ENCODE data around the gene NKAIN2.

The NKAIN2 gene

DNA sequence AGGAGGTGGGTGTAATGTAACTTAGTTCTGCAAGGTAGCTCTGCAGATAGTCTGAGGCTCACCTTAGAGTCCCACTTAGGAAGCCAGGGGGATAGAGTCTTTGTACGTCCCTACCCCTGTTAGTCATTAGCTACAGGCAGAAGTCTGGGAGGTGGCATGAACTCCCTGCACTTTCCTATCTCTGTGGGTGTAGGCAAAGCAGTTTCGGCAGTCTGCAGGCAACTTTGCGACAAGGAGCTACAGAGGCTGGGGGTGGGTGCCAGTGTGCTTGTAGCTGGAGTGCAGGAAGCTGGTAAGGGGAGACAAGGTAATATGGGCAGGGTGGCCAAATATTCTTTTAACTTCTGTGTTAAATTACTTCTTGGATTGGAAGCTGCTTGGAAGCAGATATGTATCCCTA, 45.7 kb downstream of the NKAIN2 start:
- peaks cover 7% of the 10 kb centered on the region for H3K9me3 ChIP-seq (ENCODE audit: control insufficient read depth, low read length)
- H3K4me1 ChIP-seq (ENCODE audit: control insufficient read depth, insufficient read depth, low read length), result no peaks in the 10 kb centered on the region
- no peak overlapping the region for H3K9ac ChIP-seq (ENCODE audit: low read length)
- no peaks in the 10 kb centered on the region for H3K27me3 ChIP-seq (replicated peaks; ENCODE audit: control insufficient read depth, insufficient read depth, low read length)
- H3K4me3 ChIP-seq (ENCODE audit: low read length), result no peak overlapping the region
- no peak for DNase-seq (ENCODE audit: low read depth)
- no peaks in the 10 kb centered on the region for H3K36me3 ChIP-seq (ENCODE audit: control insufficient read depth, insufficient read depth, low read length, severe bottlenecking)

DNA sequence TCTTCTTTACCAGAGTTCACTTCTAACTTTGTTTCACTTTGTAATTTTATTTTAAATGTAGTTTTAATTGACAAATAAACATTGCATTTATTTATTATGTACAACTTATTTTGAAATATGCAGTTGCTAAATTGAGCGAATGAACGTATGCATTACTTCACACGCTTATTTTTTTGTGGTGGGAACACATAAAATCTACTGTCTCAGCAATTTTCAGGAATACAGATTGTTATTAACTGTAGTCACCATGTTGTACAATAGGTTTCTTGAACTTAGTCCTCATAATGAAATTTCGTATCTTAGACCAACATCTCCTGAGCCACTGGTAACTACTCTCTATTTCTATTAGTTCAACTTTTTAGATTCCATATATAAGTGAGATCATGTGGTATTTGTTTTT, 46.9 kb downstream of the NKAIN2 start:
- Histone ChIP-seq H3K9ac (ENCODE audit: low read length) (no peak overlapping the region), H3K9me3 (ENCODE audit: control insufficient read depth, low read length) (peaks cover 7% of the 10 kb centered on the region), H3K4me3 (ENCODE audit: low read length) (no peak overlapping the region), H3K36me3 (ENCODE audit: control insufficient read depth, insufficient read depth, low read length, severe bottlenecking) (no peaks in the 10 kb centered on the region), H3K4me1 (ENCODE audit: control insufficient read depth, insufficient read depth, low read length) (no peaks in the 10 kb centered on the region), H3K27me3 (replicated peaks; ENCODE audit: control insufficient read depth, insufficient read depth, low read length) (no peaks in the 10 kb centered on the region)
- DNase-seq (ENCODE audit: low read depth), result no peak

DNA sequence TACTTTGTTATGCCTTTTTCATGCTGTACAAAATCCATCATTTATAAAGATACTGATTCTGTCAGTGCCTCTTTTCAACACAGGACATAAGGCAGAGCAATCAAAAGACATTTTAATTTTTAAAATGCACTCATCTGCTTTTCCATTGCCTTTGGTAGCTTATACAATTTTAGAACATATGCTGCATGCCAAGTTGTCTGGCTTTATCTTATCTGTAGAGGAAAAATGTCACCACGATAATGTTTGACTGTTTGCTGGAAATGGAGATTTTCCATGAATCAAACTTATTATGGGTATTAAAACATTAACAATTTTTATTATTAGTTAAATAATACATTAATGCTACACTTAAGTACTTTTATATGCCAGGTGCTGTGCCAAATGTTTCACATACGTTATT, 50.5 kb downstream of the NKAIN2 start:
- Histone ChIP-seq H3K36me3 (ENCODE audit: control insufficient read depth, insufficient read depth, low read length, severe bottlenecking) (no peaks in the 10 kb centered on the region), H3K4me1 (ENCODE audit: control insufficient read depth, insufficient read depth, low read length) (no peaks in the 10 kb centered on the region), H3K9ac (ENCODE audit: low read length) (no peak overlapping the region), H3K9me3 (ENCODE audit: control insufficient read depth, low read length) (no peaks in the 10 kb centered on the region), H3K4me3 (ENCODE audit: low read length) (no peak overlapping the region), H3K27me3 (replicated peaks; ENCODE audit: control insufficient read depth, insufficient read depth, low read length) (no peaks in the 10 kb centered on the region)
- no peak for DNase-seq (ENCODE audit: low read depth)

DNA sequence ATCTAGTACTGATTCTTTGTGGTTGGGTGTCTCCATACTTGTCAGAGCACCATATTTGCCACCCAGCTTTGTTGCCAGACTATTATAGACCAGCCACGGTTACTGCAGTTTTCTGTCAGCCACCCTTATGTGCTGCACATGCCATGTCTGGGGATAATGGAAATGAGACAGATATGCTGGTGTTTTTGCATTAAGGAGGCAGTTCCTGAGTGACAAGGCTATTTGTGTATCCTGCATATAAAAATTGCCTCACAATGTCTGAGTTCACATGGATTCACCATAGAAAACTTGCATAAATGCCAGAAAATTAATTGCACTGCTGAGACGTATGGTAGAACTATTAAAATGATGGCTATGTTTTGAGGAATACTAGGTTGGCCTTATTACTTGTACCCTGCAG, 51.8 kb downstream of the NKAIN2 start:
- Histone ChIP-seq H3K4me1 (ENCODE audit: control insufficient read depth, insufficient read depth, low read length) (no peaks in the 10 kb centered on the region), H3K4me3 (ENCODE audit: low read length) (no peak overlapping the region), H3K9ac (ENCODE audit: low read length) (no peak overlapping the region), H3K36me3 (ENCODE audit: control insufficient read depth, insufficient read depth, low read length, severe bottlenecking) (no peaks in the 10 kb centered on the region), H3K9me3 (ENCODE audit: control insufficient read depth, low read length) (no peaks in the 10 kb centered on the region), H3K27me3 (replicated peaks; ENCODE audit: control insufficient read depth, insufficient read depth, low read length) (no peaks in the 10 kb centered on the region)
- no peak for DNase-seq (ENCODE audit: low read depth)

DNA sequence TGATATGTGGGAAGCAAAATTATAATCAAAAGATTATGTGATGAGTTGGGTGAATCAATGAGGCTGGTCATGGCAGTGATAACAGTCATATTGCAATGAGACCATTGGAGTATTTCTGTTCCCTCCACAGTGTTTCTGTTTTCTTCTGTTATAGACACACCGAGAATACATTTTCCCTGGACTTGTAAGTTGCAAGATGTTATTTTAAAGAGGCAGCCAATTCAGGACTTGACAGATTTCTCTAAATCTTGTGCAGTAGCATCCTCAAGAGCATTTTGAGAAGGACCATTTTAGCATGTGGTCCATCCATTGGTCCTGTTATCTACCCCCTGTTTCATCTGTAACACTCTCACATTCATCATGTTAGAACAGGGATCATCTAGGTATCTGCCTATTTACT, 55.6 kb downstream of the NKAIN2 start:
- no peaks in the 10 kb centered on the region for H3K4me1 ChIP-seq (ENCODE audit: control insufficient read depth, insufficient read depth, low read length)
- H3K4me3 ChIP-seq (ENCODE audit: low read length), result no peak overlapping the region
- no peaks in the 10 kb centered on the region for H3K36me3 ChIP-seq (ENCODE audit: control insufficient read depth, insufficient read depth, low read length, severe bottlenecking)
- H3K9me3 ChIP-seq (ENCODE audit: control insufficient read depth, low read length), result no peaks in the 10 kb centered on the region
- H3K9ac ChIP-seq (ENCODE audit: low read length), result no peak overlapping the region
- DNase-seq (ENCODE audit: low read depth), result no peak
- H3K27me3 ChIP-seq (replicated peaks; ENCODE audit: control insufficient read depth, insufficient read depth, low read length), result no peaks in the 10 kb centered on the region

DNA sequence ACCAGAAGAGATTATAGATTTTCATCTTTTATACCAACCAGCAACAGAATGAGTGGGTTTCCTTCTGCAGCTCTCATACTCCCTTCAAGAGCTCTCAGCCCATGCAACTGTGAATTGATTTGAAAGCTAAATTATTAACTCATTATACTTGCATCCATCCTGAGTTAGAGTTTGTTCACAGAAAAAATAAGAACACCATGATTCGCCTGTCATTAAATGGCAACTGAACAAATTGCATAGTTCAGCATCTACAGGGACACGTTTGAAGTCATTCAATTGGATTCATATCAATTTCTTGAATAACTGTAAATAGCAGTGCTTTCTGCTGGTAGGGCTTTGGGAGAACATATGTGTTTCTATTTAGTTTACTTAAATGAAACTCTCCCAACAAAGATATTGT, 65.7 kb downstream of the NKAIN2 start:
- Histone ChIP-seq H3K4me3 (ENCODE audit: low read length) (no peak overlapping the region), H3K36me3 (ENCODE audit: control insufficient read depth, insufficient read depth, low read length, severe bottlenecking) (no peaks in the 10 kb centered on the region), H3K4me1 (ENCODE audit: control insufficient read depth, insufficient read depth, low read length) (no peaks in the 10 kb centered on the region), H3K27me3 (replicated peaks; ENCODE audit: control insufficient read depth, insufficient read depth, low read length) (no peaks in the 10 kb centered on the region), H3K9ac (ENCODE audit: low read length) (no peak overlapping the region), H3K9me3 (ENCODE audit: control insufficient read depth, low read length) (peaks cover 2% of the 10 kb centered on the region)
- DNase-seq (ENCODE audit: low read depth), result no peak

DNA sequence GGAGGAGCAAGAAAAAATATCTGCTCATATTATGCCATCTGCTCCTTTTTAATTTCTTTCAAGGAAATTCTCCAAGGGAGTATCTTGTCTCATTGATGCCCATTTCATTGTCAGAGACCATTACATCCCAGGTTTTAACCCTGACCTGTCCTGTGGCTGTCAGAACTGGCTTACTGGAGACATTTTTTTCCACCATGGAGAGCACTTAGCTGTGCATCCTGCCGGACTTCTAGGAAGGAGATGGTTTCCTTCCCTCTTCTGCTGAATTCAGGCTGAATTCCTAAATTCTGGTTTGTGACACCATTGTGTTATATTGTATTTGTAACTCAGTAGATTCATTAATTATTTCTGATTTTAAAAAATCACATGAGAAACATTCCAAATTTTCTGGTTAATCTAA, 70.3 kb downstream of the NKAIN2 start:
- Histone ChIP-seq H3K4me1 (ENCODE audit: control insufficient read depth, insufficient read depth, low read length) (no peaks in the 10 kb centered on the region), H3K4me3 (ENCODE audit: low read length) (no peak overlapping the region), H3K36me3 (ENCODE audit: control insufficient read depth, insufficient read depth, low read length, severe bottlenecking) (no peaks in the 10 kb centered on the region), H3K9ac (ENCODE audit: low read length) (no peak overlapping the region), H3K9me3 (ENCODE audit: control insufficient read depth, low read length) (peaks cover 2% of the 10 kb centered on the region), H3K27me3 (replicated peaks; ENCODE audit: control insufficient read depth, insufficient read depth, low read length) (no peaks in the 10 kb centered on the region)
- no peak for DNase-seq (ENCODE audit: low read depth)

DNA sequence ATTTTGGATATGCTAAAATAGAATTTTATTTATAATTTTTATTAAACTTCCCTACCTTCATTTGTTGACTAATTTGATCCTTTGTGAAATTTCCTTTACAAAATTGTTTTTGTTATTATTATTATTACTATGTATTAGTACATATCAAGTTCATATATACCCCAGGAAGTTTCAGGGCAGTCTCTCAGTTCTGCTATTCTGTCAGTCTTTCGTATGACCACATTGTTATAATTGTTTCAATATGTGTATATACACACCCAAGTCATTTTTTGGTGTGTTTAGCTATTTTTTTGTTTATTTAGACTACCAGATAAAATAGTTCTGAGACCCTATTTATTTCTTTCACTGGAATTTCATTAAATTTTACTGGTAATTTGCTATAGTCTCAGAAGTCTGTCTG, 72.1 kb downstream of the NKAIN2 start:
- DNase-seq (ENCODE audit: low read depth), result no peak
- H3K9me3 ChIP-seq (ENCODE audit: control insufficient read depth, low read length), result peaks cover 2% of the 10 kb centered on the region
- no peak overlapping the region for H3K4me3 ChIP-seq (ENCODE audit: low read length)
- no peaks in the 10 kb centered on the region for H3K36me3 ChIP-seq (ENCODE audit: control insufficient read depth, insufficient read depth, low read length, severe bottlenecking)
- H3K27me3 ChIP-seq (replicated peaks; ENCODE audit: control insufficient read depth, insufficient read depth, low read length), result no peaks in the 10 kb centered on the region
- no peak overlapping the region for H3K9ac ChIP-seq (ENCODE audit: low read length)
- H3K4me1 ChIP-seq (ENCODE audit: control insufficient read depth, insufficient read depth, low read length), result no peaks in the 10 kb centered on the region

DNA sequence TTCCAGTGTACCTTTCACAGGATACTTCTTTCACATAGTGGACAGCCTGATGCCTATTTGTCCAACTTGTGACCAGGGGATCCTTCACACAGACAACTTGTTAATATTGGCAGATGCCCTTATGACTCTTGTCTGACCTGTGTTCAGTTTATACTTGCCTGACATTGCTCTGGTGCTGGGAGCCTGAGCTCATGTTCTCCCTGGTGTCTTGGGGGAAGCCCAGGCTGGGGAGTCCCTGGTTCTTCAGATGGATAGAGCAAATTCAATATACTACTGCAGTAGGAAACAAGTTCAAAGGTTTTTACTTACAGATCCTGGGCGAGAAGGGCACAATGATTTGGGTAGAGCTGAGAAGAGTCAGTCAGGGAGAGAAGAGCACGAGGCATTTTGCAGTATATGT, 76.1 kb downstream of the NKAIN2 start:
- Histone ChIP-seq H3K4me3 (ENCODE audit: low read length) (no peak overlapping the region), H3K4me1 (ENCODE audit: control insufficient read depth, insufficient read depth, low read length) (no peaks in the 10 kb centered on the region)

DNA sequence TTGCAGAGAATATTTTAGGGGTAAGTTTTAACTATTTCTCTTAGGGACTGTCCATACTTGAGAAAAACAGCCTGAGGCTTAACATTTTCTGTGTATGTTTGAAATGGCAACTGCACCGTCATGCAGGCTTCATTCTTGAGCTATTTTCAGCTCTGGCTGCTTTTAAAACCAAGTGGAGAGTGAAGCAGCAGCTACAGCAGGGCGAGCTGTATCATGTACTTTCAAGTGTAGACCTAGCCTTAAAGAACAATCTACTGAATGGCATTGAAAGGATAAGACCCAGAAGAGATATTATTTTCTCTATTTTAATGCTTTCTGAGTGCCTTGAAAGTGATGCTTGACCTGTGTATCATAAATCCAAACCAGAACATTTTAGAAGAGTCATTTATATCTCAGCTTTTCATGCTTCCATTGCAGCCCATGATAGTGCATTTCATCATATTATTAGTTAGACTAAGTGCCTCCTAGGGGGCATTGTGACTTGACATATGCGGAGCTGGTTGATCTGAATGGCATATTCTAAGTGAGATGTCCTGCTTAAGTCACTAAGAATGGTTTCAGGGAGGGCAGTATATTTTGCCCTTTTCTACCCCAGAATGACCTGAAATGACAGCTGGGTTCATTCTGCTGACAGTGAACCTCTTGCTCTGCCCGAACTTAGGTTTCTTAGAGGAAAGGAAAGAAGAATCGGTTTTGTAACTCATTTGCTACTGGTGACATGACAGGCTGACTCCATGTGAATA, 85.3 kb downstream of the NKAIN2 start:
- H3K9me3 ChIP-seq (ENCODE audit: control insufficient read depth, low read length), result no peaks in the 10 kb centered on the region
- no peak overlapping the region for H3K4me3 ChIP-seq (ENCODE audit: low read length)
- no peak for DNase-seq (ENCODE audit: low read depth)
- no peaks in the 10 kb centered on the region for H3K27me3 ChIP-seq (replicated peaks; ENCODE audit: control insufficient read depth, insufficient read depth, low read length)
- H3K36me3 ChIP-seq (ENCODE audit: control insufficient read depth, insufficient read depth, low read length, severe bottlenecking), result no peaks in the 10 kb centered on the region
- no peaks in the 10 kb centered on the region for H3K4me1 ChIP-seq (ENCODE audit: control insufficient read depth, insufficient read depth, low read length)
- no peak overlapping the region for H3K9ac ChIP-seq (ENCODE audit: low read length)

More for the DNA sequence above, 76.1 kb downstream of the NKAIN2 start:
- Histone ChIP-seq H3K9ac (ENCODE audit: low read length) (no peak overlapping the region), H3K27me3 (replicated peaks; ENCODE audit: control insufficient read depth, insufficient read depth, low read length) (no peaks in the 10 kb centered on the region), H3K9me3 (ENCODE audit: control insufficient read depth, low read length) (no peaks in the 10 kb centered on the region), H3K36me3 (ENCODE audit: control insufficient read depth, insufficient read depth, low read length, severe bottlenecking) (no peaks in the 10 kb centered on the region)
- no peak for DNase-seq (ENCODE audit: low read depth)

DNA sequence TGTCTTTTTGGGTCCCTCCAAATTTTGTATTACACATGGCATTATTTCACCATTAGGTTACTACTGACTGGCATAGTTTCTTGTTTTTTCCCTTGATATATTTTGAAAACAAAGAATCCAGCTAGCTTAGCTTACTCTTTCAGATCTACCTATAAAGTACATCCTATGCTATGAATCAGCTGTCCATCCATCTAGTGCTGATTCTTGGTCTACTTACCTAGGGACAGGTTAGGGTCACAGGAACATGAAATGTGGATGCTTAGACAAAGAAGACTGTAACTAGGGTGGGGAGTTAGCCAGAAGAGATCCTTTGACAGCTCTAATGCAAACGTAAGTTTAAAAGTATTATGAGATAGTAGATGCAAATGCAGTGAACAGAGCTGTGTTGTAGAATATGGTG, 91.7 kb downstream of the NKAIN2 start:
- Histone ChIP-seq H3K4me1 (ENCODE audit: control insufficient read depth, insufficient read depth, low read length) (no peaks in the 10 kb centered on the region), H3K36me3 (ENCODE audit: control insufficient read depth, insufficient read depth, low read length, severe bottlenecking) (no peaks in the 10 kb centered on the region), H3K9ac (ENCODE audit: low read length) (no peak overlapping the region), H3K27me3 (replicated peaks; ENCODE audit: control insufficient read depth, insufficient read depth, low read length) (no peaks in the 10 kb centered on the region), H3K9me3 (ENCODE audit: control insufficient read depth, low read length) (peaks cover 6% of the 10 kb centered on the region), H3K4me3 (ENCODE audit: low read length) (no peak overlapping the region)
- DNase-seq (ENCODE audit: low read depth), result no peak

DNA sequence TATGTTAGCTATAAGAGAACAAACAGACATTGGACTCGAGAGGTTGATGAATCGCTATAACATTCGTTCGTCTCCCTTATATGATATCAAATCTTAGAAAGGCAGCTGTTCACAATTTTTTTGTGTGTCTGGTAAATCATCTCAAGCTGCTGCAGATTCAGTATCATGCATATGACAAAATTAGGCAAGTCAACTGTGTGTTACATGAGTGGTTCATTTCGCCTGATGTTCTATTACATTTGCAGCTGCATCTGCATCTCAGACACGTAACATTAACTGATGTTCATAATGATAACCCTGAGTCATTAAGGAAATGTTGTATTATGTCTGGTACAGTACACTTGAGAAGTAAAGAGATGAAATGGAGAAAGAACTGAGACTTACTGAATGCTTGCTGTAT, 92.1 kb downstream of the NKAIN2 start:
- Histone ChIP-seq H3K9me3 (ENCODE audit: control insufficient read depth, low read length) (peaks cover 6% of the 10 kb centered on the region), H3K36me3 (ENCODE audit: control insufficient read depth, insufficient read depth, low read length, severe bottlenecking) (no peaks in the 10 kb centered on the region)

More for the DNA sequence above, 92.1 kb downstream of the NKAIN2 start:
- no peak overlapping the region for H3K9ac ChIP-seq (ENCODE audit: low read length)
- H3K27me3 ChIP-seq (replicated peaks; ENCODE audit: control insufficient read depth, insufficient read depth, low read length), result no peaks in the 10 kb centered on the region
- no peak overlapping the region for H3K4me3 ChIP-seq (ENCODE audit: low read length)
- H3K4me1 ChIP-seq (ENCODE audit: control insufficient read depth, insufficient read depth, low read length), result no peaks in the 10 kb centered on the region
- DNase-seq (ENCODE audit: low read depth), result no peak
